Mammary epithelial cell (primary cell): ENCODE results near the gene GABRR3.

ENCODE experiments used
- CTCF ChIP-seq, 2 donors: IDR thresholded peaks in 1 of 2; conservative IDR thresholded peaks in 1 of 2; 2 replicates each; pipeline ENCODE4 v1.5.1; 2011 to 2012; ENCODE audit warnings: inconsistent platforms in 2 of 2, low read length in 2 of 2, mild to moderate bottlenecking in 2 of 2, control low read depth in 1 of 2, low read depth in 1 of 2; ENCODE audit not compliant: insufficient read depth in 1 of 2; ENCODE audit errors: extremely low read depth in 1 of 2
- EZH2 ChIP-seq: IDR thresholded peaks from 2 replicates; pipeline ENCODE4 v1.6.1; 2012; ENCODE audit warnings: low read length, inconsistent platforms, borderline replicate concordance

GRCh38 chr3:97949110-97949485 is 86.0 kb downstream of the GABRR3 start:
- TF ChIP-seq CTCF (conservative IDR thresholded peaks at IDR 0.05 in 1 of 2, IDR thresholded peaks at IDR 0.05 in 1 of 2; ENCODE audit: extremely low read depth in 1 of 2, insufficient read depth in 1 of 2, low read depth in 1 of 2, low read length in 2 of 2) (no peak), EZH2 (no peak)
